ENCODE data around the gene MAML3. TPM values are rescaled to one million over a fixed set of nuclear protein-coding genes. Genes with fewer than 3 reads are reported as not detected.

The MAML3 gene
- total RNA-seq, 1 experiment from 2014 or later, result 20.8 TPM

GRCh38 chr4:139676913-139677585 is 476.9 kb downstream of the MAML3 start:
- H4K20me1 ChIP-seq (ENCODE audit: insufficient read depth, low read depth, low read length), result no peaks in the 10 kb centered on the region
- no peak overlapping the region for H2AFZ ChIP-seq (ENCODE audit: low read length)
- no peak for DNase-seq
- H3K4me2 ChIP-seq (ENCODE audit: low read depth, low read length, poor library complexity, severe bottlenecking), result no peak overlapping the region
- H3K9ac ChIP-seq (ENCODE audit: low read length), result no peak overlapping the region
- peaks cover 21% of the 10 kb centered on the region for H3K36me3 ChIP-seq (ENCODE audit: insufficient read depth, low read length)
- H3K4me3 ChIP-seq (ENCODE audit: low read length), result no peak overlapping the region
- peaks cover 34% of the 10 kb centered on the region for H3K79me2 ChIP-seq (ENCODE audit: low read length)
- H3K9me2 ChIP-seq (replicated peaks; ENCODE audit: insufficient read depth, low read length), result no peaks in the 10 kb centered on the region
- no peaks in the 10 kb centered on the region for H3K27me3 ChIP-seq (ENCODE audit: low read length)
- H3K9me3 ChIP-seq (ENCODE audit: low read length), result no peaks in the 10 kb centered on the region
- peaks cover 16% of the 10 kb centered on the region for H3K4me1 ChIP-seq (ENCODE audit: low read length)
- no peak overlapping the region for H3K27ac ChIP-seq (ENCODE audit: low read length)

GRCh38 chr4:139676365-139676764 is 477.6 kb downstream of the MAML3 start:
- peaks cover 21% of the 10 kb centered on the region for H3K36me3 ChIP-seq (ENCODE audit: insufficient read depth, low read length)
- H3K4me2 ChIP-seq (ENCODE audit: low read depth, low read length, poor library complexity, severe bottlenecking), result no peak overlapping the region
- DNase-seq, result no peak
- no peaks in the 10 kb centered on the region for H3K9me2 ChIP-seq (replicated peaks; ENCODE audit: insufficient read depth, low read length)
- no peaks in the 10 kb centered on the region for H3K27me3 ChIP-seq (ENCODE audit: low read length)
- H3K9me3 ChIP-seq (ENCODE audit: low read length), result no peaks in the 10 kb centered on the region
- no peak overlapping the region for H3K4me3 ChIP-seq (ENCODE audit: low read length)
- no peak overlapping the region for H3K27ac ChIP-seq (ENCODE audit: low read length)
- peaks cover 35% of the 10 kb centered on the region for H3K79me2 ChIP-seq (ENCODE audit: low read length)
- no peak overlapping the region for H2AFZ ChIP-seq (ENCODE audit: low read length)
- no peak overlapping the region for H3K9ac ChIP-seq (ENCODE audit: low read length)
- no peaks in the 10 kb centered on the region for H4K20me1 ChIP-seq (ENCODE audit: insufficient read depth, low read depth, low read length)
- peaks cover 16% of the 10 kb centered on the region for H3K4me1 ChIP-seq (ENCODE audit: low read length)

- Histone ChIP-seq H3K4me2 (ENCODE audit: low read depth, low read length, poor library complexity, severe bottlenecking) (peak overlapping the region; percentile 45), H3K36me3 (ENCODE audit: insufficient read depth, low read length) (peaks cover 21% of the 10 kb centered on the region), H3K79me2 (ENCODE audit: low read length) (peaks cover 40% of the 10 kb centered on the region), H3K9me2 (replicated peaks; ENCODE audit: insufficient read depth, low read length) (no peaks in the 10 kb centered on the region), H2AFZ (ENCODE audit: low read length) (no peak overlapping the region), H4K20me1 (ENCODE audit: insufficient read depth, low read depth, low read length) (no peaks in the 10 kb centered on the region), H3K4me3 (ENCODE audit: low read length) (peak overlapping the region; percentile 6; the same call in 1 of the 2 replicates), H3K9me3 (ENCODE audit: low read length) (no peaks in the 10 kb centered on the region), H3K27ac (ENCODE audit: low read length) (peak overlapping the region; percentile 63; the same call in 1 of the 2 replicates), H3K4me1 (ENCODE audit: low read length) (peaks cover 16% of the 10 kb centered on the region), H3K27me3 (ENCODE audit: low read length) (no peaks in the 10 kb centered on the region), H3K9ac (ENCODE audit: low read length) (no peak overlapping the region)
- no peak for DNase-seq
These were observed 478.3 kb downstream of the MAML3 start for GRCh38 chr4:139675651-139676050.

- peaks cover 16% of the 10 kb centered on the region for H3K4me1 ChIP-seq (ENCODE audit: low read length)
- H3K9me2 ChIP-seq (replicated peaks; ENCODE audit: insufficient read depth, low read length), result no peaks in the 10 kb centered on the region
- DNase-seq, result peak; percentile 88
- no peaks in the 10 kb centered on the region for H3K27me3 ChIP-seq (ENCODE audit: low read length)
- H3K79me2 ChIP-seq (ENCODE audit: low read length), result peaks cover 40% of the 10 kb centered on the region
- peaks cover 17% of the 10 kb centered on the region for H3K36me3 ChIP-seq (ENCODE audit: insufficient read depth, low read length)
- H3K27ac ChIP-seq (ENCODE audit: low read length), result peak overlapping the region; percentile 63
- no peak overlapping the region for H2AFZ ChIP-seq (ENCODE audit: low read length)
- H3K9ac ChIP-seq (ENCODE audit: low read length), result peak overlapping the region; percentile 9; the same call in 1 of the 2 replicates
- H4K20me1 ChIP-seq (ENCODE audit: insufficient read depth, low read depth, low read length), result no peaks in the 10 kb centered on the region
- peak overlapping the region; percentile 45 for H3K4me2 ChIP-seq (ENCODE audit: low read depth, low read length, poor library complexity, severe bottlenecking)
- peak overlapping the region; percentile 6; the same call in 1 of the 2 replicates for H3K4me3 ChIP-seq (ENCODE audit: low read length)
- H3K9me3 ChIP-seq (ENCODE audit: low read length), result no peaks in the 10 kb centered on the region
These were observed 479.0 kb downstream of the MAML3 start for GRCh38 chr4:139674875-139675550.

GRCh38 chr4:139672732-139673131 is 481.3 kb downstream of the MAML3 start:
- no peak overlapping the region for H3K4me3 ChIP-seq (ENCODE audit: low read length)
- no peak overlapping the region for H3K27ac ChIP-seq (ENCODE audit: low read length)
- H3K4me2 ChIP-seq (ENCODE audit: low read depth, low read length, poor library complexity, severe bottlenecking), result no peak overlapping the region
- no peaks in the 10 kb centered on the region for H3K9me3 ChIP-seq (ENCODE audit: low read length)
- H2AFZ ChIP-seq (ENCODE audit: low read length), result no peak overlapping the region
- H4K20me1 ChIP-seq (ENCODE audit: insufficient read depth, low read depth, low read length), result no peaks in the 10 kb centered on the region
- H3K9me2 ChIP-seq (replicated peaks; ENCODE audit: insufficient read depth, low read length), result no peaks in the 10 kb centered on the region
- no peaks in the 10 kb centered on the region for H3K36me3 ChIP-seq (ENCODE audit: insufficient read depth, low read length)
- no peak overlapping the region for H3K9ac ChIP-seq (ENCODE audit: low read length)
- peaks cover 22% of the 10 kb centered on the region for H3K4me1 ChIP-seq (ENCODE audit: low read length)
- no peaks in the 10 kb centered on the region for H3K27me3 ChIP-seq (ENCODE audit: low read length)
- DNase-seq, result no peak
- peaks cover 57% of the 10 kb centered on the region for H3K79me2 ChIP-seq (ENCODE audit: low read length)

- DNase-seq, result no peak
- Histone ChIP-seq H4K20me1 (ENCODE audit: insufficient read depth, low read depth, low read length) (no peaks in the 10 kb centered on the region), H3K36me3 (ENCODE audit: insufficient read depth, low read length) (no peaks in the 10 kb centered on the region), H3K4me3 (ENCODE audit: low read length) (no peak overlapping the region), H3K9ac (ENCODE audit: low read length) (no peak overlapping the region), H3K27ac (ENCODE audit: low read length) (no peak overlapping the region), H3K4me2 (ENCODE audit: low read depth, low read length, poor library complexity, severe bottlenecking) (no peak overlapping the region), H3K9me3 (ENCODE audit: low read length) (no peaks in the 10 kb centered on the region), H2AFZ (ENCODE audit: low read length) (no peak overlapping the region), H3K9me2 (replicated peaks; ENCODE audit: insufficient read depth, low read length) (no peaks in the 10 kb centered on the region), H3K79me2 (ENCODE audit: low read length) (peaks cover 61% of the 10 kb centered on the region), H3K27me3 (ENCODE audit: low read length) (no peaks in the 10 kb centered on the region), H3K4me1 (ENCODE audit: low read length) (peaks cover 27% of the 10 kb centered on the region)
These were observed 481.8 kb downstream of the MAML3 start for GRCh38 chr4:139672215-139672614.

- H3K4me3 ChIP-seq (ENCODE audit: low read length), result no peak overlapping the region
- H2AFZ ChIP-seq (ENCODE audit: low read length), result no peak overlapping the region
- no peaks in the 10 kb centered on the region for H3K9me2 ChIP-seq (replicated peaks; ENCODE audit: insufficient read depth, low read length)
- no peak for DNase-seq
- no peak overlapping the region for H3K9ac ChIP-seq (ENCODE audit: low read length)
- no peaks in the 10 kb centered on the region for H3K36me3 ChIP-seq (ENCODE audit: insufficient read depth, low read length)
- peaks cover 61% of the 10 kb centered on the region for H3K79me2 ChIP-seq (ENCODE audit: low read length)
- H3K27ac ChIP-seq (ENCODE audit: low read length), result no peak overlapping the region
- H4K20me1 ChIP-seq (ENCODE audit: insufficient read depth, low read depth, low read length), result no peaks in the 10 kb centered on the region
- no peaks in the 10 kb centered on the region for H3K27me3 ChIP-seq (ENCODE audit: low read length)
- no peaks in the 10 kb centered on the region for H3K9me3 ChIP-seq (ENCODE audit: low read length)
- H3K4me1 ChIP-seq (ENCODE audit: low read length), result peaks cover 35% of the 10 kb centered on the region
- no peak overlapping the region for H3K4me2 ChIP-seq (ENCODE audit: low read depth, low read length, poor library complexity, severe bottlenecking)
These were observed 483.2 kb downstream of the MAML3 start for GRCh38 chr4:139670775-139671174.

GRCh38 chr4:139669890-139670289 is 484.1 kb downstream of the MAML3 start:
- H3K9ac ChIP-seq (ENCODE audit: low read length), result no peak overlapping the region
- H3K4me3 ChIP-seq (ENCODE audit: low read length), result no peak overlapping the region
- no peak overlapping the region for H3K4me2 ChIP-seq (ENCODE audit: low read depth, low read length, poor library complexity, severe bottlenecking)
- no peaks in the 10 kb centered on the region for H4K20me1 ChIP-seq (ENCODE audit: insufficient read depth, low read depth, low read length)
- H2AFZ ChIP-seq (ENCODE audit: low read length), result no peak overlapping the region
- peaks cover 30% of the 10 kb centered on the region for H3K4me1 ChIP-seq (ENCODE audit: low read length)
- H3K27ac ChIP-seq (ENCODE audit: low read length), result no peak overlapping the region
- peaks cover 55% of the 10 kb centered on the region for H3K79me2 ChIP-seq (ENCODE audit: low read length)
- H3K27me3 ChIP-seq (ENCODE audit: low read length), result no peaks in the 10 kb centered on the region
- no peaks in the 10 kb centered on the region for H3K36me3 ChIP-seq (ENCODE audit: insufficient read depth, low read length)
- no peaks in the 10 kb centered on the region for H3K9me3 ChIP-seq (ENCODE audit: low read length)
- H3K9me2 ChIP-seq (replicated peaks; ENCODE audit: insufficient read depth, low read length), result no peaks in the 10 kb centered on the region
- DNase-seq, result no peak

All from Karpas-422 (cell line).